GM23338 (cell line): ENCODE results near the gene MAP7D3. TPM values are rescaled to one million over a fixed set of nuclear protein-coding genes. Genes with fewer than 3 reads are reported as not detected.

Experiments
- CREB1 ChIP-seq: fragments of 250-450 bp; sonication (Bioruptor Pico); IDR thresholded peaks from 2 replicates; pipeline ENCODE4 v1.5.0; 2020; ENCODE audit warnings: low read depth, mild to moderate bottlenecking, moderate library complexity
- CTCF ChIP-seq, 2 experiments: fragments of 200-600 bp in 1 of 2; sonication (generic) in 1 of 2; conservative IDR thresholded peaks; 2 replicates each; pipeline versions ENCODE4 v1.5.1 to v1.6.1; 2016 to 2017; ENCODE audit warnings: antibody characterized with exemption in 2 of 2, low read depth in 2 of 2, mild to moderate bottlenecking in 2 of 2, moderate library complexity in 1 of 2
- ETS1 ChIP-seq: IDR thresholded peaks from 2 replicates; pipeline ENCODE4 v1.6.1; 2016; ENCODE audit warnings: antibody characterized with exemption
- EZH2 ChIP-seq: fragments of 200-600 bp; sonication (generic); IDR thresholded peaks from one replicate; pipeline ENCODE4 v1.8.0; 2017; ENCODE audit warnings: antibody characterized with exemption, mild to moderate bottlenecking, low read depth; ENCODE audit not compliant: unreplicated experiment
- EZH2phosphoT487 ChIP-seq: fragments of 200-600 bp; sonication (generic); IDR thresholded peaks from one replicate; pipeline ENCODE4 v1.8.1; 2018; ENCODE audit warnings: antibody characterized with exemption; ENCODE audit not compliant: unreplicated experiment
- JUNB ChIP-seq: IDR thresholded peaks from one replicate; pipeline ENCODE4 v1.6.1; 2016; ENCODE audit warnings: antibody characterized with exemption; ENCODE audit not compliant: unreplicated experiment
- NANOG ChIP-seq: IDR thresholded peaks from 2 replicates; pipeline ENCODE4 v1.6.1; 2016; ENCODE audit warnings: antibody characterized with exemption, borderline replicate concordance
- POLR2AphosphoS5 ChIP-seq: IDR thresholded peaks from 2 replicates; pipeline ENCODE4 v1.6.1; 2016; ENCODE audit warnings: antibody characterized with exemption, low read depth
- STAT1 ChIP-seq: IDR thresholded peaks from one replicate; pipeline ENCODE4 v1.6.1; 2016; ENCODE audit warnings: antibody characterized with exemption; ENCODE audit not compliant: unreplicated experiment
- ZNF114 ChIP-seq: fragments of 250-450 bp; sonication (Bioruptor Pico); IDR thresholded peaks from 2 replicates; pipeline ENCODE4 v1.5.0; 2020; ENCODE audit warnings: mild to moderate bottlenecking, moderate library complexity
- ZNF331 ChIP-seq: fragments of 250-450 bp; sonication (Bioruptor Pico); IDR thresholded peaks from 2 replicates; pipeline ENCODE4 v1.5.0; 2020; ENCODE audit warnings: low read depth, mild to moderate bottlenecking, moderate library complexity
- ZNF462 ChIP-seq: fragments of 250-450 bp; sonication (Bioruptor Pico); IDR thresholded peaks from 2 replicates; pipeline ENCODE4 v1.5.0; 2020; ENCODE audit warnings: mild to moderate bottlenecking, moderate library complexity
- polyA plus RNA-seq: library from polyadenylated mRNA; unstranded; fragments of >200 nt; fragmentation: Nextera tagmentation; extraction: Ambion mirVana; gene quantifications from 2 replicates; pipeline ENCODE4 v1.2.1, GENCODE V29; 2016
- total RNA-seq: library from RNA; depleted of rRNA; stranded (reverse); fragments of >200 nt; shearing (Covaris generic); gene quantifications from 2 replicates; pipeline ENCODE4 v1.2.3, GENCODE V29; 2014

MAP7D3 gene
- total and polyA plus RNA-seq, 2 experiments from 2014 or later, result 14.5 to 33.4 TPM

GRCh38 chrX:136211766-136212556 lies 39.2 kb downstream of the MAP7D3 start (continued):
- no peak for TF ChIP-seq ZNF462 (CRISPR knock-in tag)
- no peak for TF ChIP-seq ETS1
- no peak for TF ChIP-seq NANOG
- no peak for TF ChIP-seq POLR2AphosphoS5
- no peak for TF ChIP-seq CREB1 (CRISPR knock-in tag)
- TF ChIP-seq ZNF331 (CRISPR knock-in tag), result no peak
- no peak for TF ChIP-seq EZH2
- TF ChIP-seq ZNF114 (CRISPR knock-in tag), result no peak
- TF ChIP-seq EZH2phosphoT487, result no peak
- no peak for TF ChIP-seq STAT1
- TF ChIP-seq CTCF (conservative IDR thresholded peaks at IDR 0.05; ENCODE audit: low read depth in 2 of 2), result no peak
- TF ChIP-seq JUNB, result no peak
